ENCODE results near the gene MAU2. TPM values are rescaled to one million over a fixed set of nuclear protein-coding genes. Genes with fewer than 3 reads are reported as not detected.

MAU2 gene
- total and polyA plus RNA-seq, 2 of the 13 experiments (the other 11 are each of a cell fraction or from before 2014, with no cell fraction given) = 16.8 to 33.8 TPM

DNA sequence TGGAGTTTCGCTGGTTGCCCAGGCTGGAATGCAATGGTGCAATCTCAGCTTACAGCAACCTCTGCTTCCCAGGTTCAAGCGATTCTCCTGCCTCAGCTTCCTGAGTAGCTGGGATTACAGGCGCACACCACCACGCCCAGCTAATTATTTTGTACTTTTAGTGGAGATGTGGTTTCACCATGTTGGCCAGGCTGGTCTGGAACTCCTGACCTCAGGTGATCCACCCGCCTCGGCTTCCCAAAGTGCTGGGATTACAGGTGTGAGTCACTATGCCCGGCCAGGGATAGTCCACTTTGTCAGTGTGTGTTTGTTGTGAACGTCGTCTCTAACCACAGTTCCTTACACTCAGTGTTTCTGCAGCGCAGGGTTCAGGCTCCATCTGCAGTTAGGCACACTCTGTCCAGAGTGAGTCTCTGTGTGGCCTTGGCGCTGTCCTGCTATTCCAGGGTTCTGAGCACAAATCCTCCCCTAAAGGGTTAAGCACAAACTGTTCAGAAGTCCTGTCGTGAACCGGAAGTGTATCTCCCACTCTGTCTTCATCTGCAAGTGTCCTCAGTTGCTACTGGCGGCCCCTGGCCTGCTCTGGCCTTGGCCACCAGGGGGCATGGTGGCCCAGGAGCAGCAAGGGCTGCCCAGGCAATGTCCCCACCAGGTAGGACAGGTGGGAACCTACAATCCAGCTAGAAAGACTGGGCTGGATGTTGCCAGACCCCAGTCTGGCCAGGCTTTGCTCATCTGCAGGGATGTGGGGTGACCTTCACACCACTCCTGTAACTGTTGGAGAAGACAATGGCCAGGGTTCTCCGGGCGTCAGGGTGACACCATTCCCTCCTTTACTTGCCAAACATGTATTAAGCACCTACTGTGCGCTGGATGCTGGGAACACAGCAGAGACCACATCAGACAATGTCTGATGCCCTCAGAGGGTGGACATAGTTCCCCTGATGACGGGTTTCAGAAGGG is 46.1 kb downstream of the MAU2 start (continued):
- TF ChIP-seq MZF1 (CRISPR knock-in tag; IDR thresholded peaks at IDR 0.05; ENCODE audit: borderline replicate concordance) (no peak), RBM39 (IDR thresholded peaks at IDR 0.05; ENCODE audit: low read depth, low read length, poor library complexity, severe bottlenecking) (no peak), TARDBP (CRISPR knock-in tag; IDR thresholded peaks at IDR 0.05) (peak; percentile 72; the same call in 1 of the 2 replicates), ZNF234 (CRISPR knock-in tag; conservative IDR thresholded peaks at IDR 0.05) (no peak), CAMTA2 (CRISPR knock-in tag; IDR thresholded peaks at IDR 0.05; ENCODE audit: borderline replicate concordance) (0 out of 2 replicates have a peak, but pooled peaks have one; percentile 43), ARID2 (CRISPR knock-in tag; IDR thresholded peaks at IDR 0.05; ENCODE audit: borderline replicate concordance) (no peak), SIX4 (CRISPR knock-in tag; IDR thresholded peaks at IDR 0.05) (no peak), ZNF879 (CRISPR knock-in tag; IDR thresholded peaks at IDR 0.05) (no peak), ZNF891 (CRISPR knock-in tag; IDR thresholded peaks at IDR 0.05) (peak; percentile 71; the same call in 1 of the 2 replicates)
- TF ChIP-seq, protein P1, sequence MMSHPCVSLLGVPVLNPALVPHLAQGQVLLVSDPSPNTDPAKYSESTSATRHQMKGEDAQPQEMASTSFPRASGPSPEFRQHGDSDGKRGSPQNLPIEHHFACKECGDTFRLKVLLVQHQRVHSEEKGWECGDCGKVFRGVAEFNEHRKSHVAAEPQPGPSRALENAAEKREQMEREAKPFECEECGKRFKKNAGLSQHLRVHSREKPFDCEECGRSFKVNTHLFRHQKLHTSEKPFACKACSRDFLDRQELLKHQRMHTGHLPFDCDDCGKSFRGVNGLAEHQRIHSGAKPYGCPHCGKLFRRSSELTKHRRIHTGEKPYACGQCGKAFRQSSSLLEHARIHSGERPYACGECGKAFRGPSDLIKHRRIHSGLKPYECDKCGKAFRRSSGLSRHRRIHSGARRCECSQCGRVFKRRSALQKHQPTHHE (CRISPR knock-in tag; IDR thresholded peaks at IDR 0.05; ENCODE audit: borderline replicate concordance) = no peak; the same call in 1 of the 2 replicates
- TF ChIP-seq, protein P2, sequence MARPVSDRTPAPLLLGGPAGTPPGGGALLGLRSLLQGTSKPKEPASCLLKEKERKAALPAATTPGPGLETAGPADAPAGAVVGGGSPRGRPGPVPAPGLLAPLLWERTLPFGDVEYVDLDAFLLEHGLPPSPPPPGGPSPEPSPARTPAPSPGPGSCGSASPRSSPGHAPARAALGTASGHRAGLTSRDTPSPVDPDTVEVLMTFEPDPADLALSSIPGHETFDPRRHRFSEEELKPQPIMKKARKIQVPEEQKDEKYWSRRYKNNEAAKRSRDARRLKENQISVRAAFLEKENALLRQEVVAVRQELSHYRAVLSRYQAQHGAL (CRISPR knock-in tag; IDR thresholded peaks at IDR 0.05; ENCODE audit: not compliant biosample characterization) = no peak

All from HepG2 (cell line).